MCF 10A (cell line): ENCODE data around the gene HSD17B8. TPM values are rescaled to one million over a fixed set of nuclear protein-coding genes. Genes with fewer than 3 reads are reported as not detected.

Source experiments
- BruUV-seq: library from RNA; stranded (reverse); fragments of 400-500 nt; replicated peaks from 2 replicates; lab custom pipeline; 2021; lab: Mats Ljungman, UMichigan
- CTCF ChIA-PET: fragments of 300-600 bp; sonication (Branson Sonifier 250); formaldehyde crosslinking; extraction: SDS; loops from one replicate; lab custom pipeline; 2021; ENCODE audit warnings: antibody characterized with exemption, inconsistent platforms; lab: Yijun Ruan, JAX
- POLR2A ChIA-PET: fragments of 300-600, 350-650 bp; sonication (Branson Sonifier 250); formaldehyde crosslinking; extraction: SDS; loops from one replicate; lab custom pipeline; 2020; ENCODE audit warnings: antibody characterized with exemption, inconsistent platforms; lab: Yijun Ruan, JAX
- DNase-seq: peaks from one replicate; pipeline ENCODE4 v3.0.0-alpha.2; 2018; ENCODE audit not compliant: unreplicated experiment
- H3K27ac Mint-ChIP-seq: one replicate; pipeline ENCODE4 v1.8.0; 2022; ENCODE audit warnings: mild to moderate bottlenecking, low read depth, mixed read lengths; ENCODE audit not compliant: unreplicated experiment
- H3K27me3 Mint-ChIP-seq: one replicate; pipeline ENCODE4 v1.8.0; 2022; ENCODE audit warnings: mixed read lengths; ENCODE audit not compliant: insufficient read depth, unreplicated experiment
- H3K36me3 Mint-ChIP-seq: one replicate; pipeline ENCODE4 v1.8.0; 2022; ENCODE audit warnings: mild to moderate bottlenecking, moderate library complexity, mixed read lengths; ENCODE audit not compliant: insufficient read depth, unreplicated experiment
- H3K4me1 Mint-ChIP-seq: one replicate; pipeline ENCODE4 v1.8.0; 2022; ENCODE audit warnings: mixed read lengths; ENCODE audit not compliant: insufficient read depth, unreplicated experiment
- H3K4me3 Mint-ChIP-seq: one replicate; pipeline ENCODE4 v1.8.0; 2022; ENCODE audit warnings: mild to moderate bottlenecking, moderate library complexity, mixed read lengths; ENCODE audit not compliant: unreplicated experiment
- H3K9me3 Mint-ChIP-seq: one replicate; pipeline ENCODE4 v1.8.0; 2022; ENCODE audit warnings: mixed read lengths; ENCODE audit not compliant: unreplicated experiment
- intact Hi-C: fragments of 100-400 bp; cut with micrococcal nuclease; formaldehyde crosslinking; loops from 2 replicates; pipeline ENCODE4 v1.14.1; 2022
- total RNA-seq: library from RNA; stranded (reverse); gene quantifications from 2 replicates; pipeline ENCODE4 v1.2.3, GENCODE V29; 2022
- TF ChIP-seq, protein P1 (sequence below): fragments of 200-600 bp; IDR thresholded peaks from one replicate; pipeline ENCODE4 v1.8.0; 2022; ENCODE audit warnings: antibody characterized with exemption, mild to moderate bottlenecking; ENCODE audit not compliant: unreplicated experiment

Gene HSD17B8
- total RNA-seq, 1 experiment from 2014 or later, result 26.4 TPM

GRCh38 chr6:33241968-33242367, 37.5 kb downstream of the HSD17B8 start:
- intact Hi-C loops, result no loop called here
- Mint-ChIP-seq H3K4me1 (no peaks in the 10 kb centered on the region), H3K4me3 (no peak overlapping the region), H3K36me3 (no peaks in the 10 kb centered on the region), H3K27me3 (peaks cover 46% of the 10 kb centered on the region), H3K27ac (no peak overlapping the region), H3K9me3 (no peaks in the 10 kb centered on the region)
- TF ChIP-seq, protein P1, sequence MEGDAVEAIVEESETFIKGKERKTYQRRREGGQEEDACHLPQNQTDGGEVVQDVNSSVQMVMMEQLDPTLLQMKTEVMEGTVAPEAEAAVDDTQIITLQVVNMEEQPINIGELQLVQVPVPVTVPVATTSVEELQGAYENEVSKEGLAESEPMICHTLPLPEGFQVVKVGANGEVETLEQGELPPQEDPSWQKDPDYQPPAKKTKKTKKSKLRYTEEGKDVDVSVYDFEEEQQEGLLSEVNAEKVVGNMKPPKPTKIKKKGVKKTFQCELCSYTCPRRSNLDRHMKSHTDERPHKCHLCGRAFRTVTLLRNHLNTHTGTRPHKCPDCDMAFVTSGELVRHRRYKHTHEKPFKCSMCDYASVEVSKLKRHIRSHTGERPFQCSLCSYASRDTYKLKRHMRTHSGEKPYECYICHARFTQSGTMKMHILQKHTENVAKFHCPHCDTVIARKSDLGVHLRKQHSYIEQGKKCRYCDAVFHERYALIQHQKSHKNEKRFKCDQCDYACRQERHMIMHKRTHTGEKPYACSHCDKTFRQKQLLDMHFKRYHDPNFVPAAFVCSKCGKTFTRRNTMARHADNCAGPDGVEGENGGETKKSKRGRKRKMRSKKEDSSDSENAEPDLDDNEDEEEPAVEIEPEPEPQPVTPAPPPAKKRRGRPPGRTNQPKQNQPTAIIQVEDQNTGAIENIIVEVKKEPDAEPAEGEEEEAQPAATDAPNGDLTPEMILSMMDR, result no peak
- CTCF ChIA-PET, result no interaction called here
- no peak for DNase-seq
- POLR2A ChIA-PET, result no interaction called here
- no TSS peak for BruUV-seq

DNA sequence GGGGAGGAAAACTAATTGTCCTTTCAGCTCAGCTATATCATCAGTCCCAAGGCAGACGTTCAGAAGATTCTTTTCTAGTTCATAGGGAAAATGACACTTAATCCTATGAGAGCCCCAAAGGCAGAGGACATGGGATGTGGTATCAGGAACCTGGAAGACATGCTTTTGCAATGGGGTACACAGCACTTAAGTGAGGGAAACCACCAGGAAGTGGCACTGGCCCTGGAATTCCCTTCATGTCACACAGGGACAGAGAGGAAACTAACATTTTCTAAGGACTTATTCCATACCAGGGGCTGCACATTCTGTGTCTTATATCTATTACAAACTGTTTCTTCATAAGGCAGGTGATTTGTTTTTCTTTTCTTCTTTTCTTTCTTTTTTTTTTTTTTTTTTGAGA, 39.0 kb downstream of the HSD17B8 start:
- Mint-ChIP-seq H3K27me3 (peaks cover 46% of the 10 kb centered on the region), H3K9me3 (no peaks in the 10 kb centered on the region), H3K4me1 (no peaks in the 10 kb centered on the region), H3K36me3 (peaks cover 3% of the 10 kb centered on the region), H3K27ac (no peak overlapping the region), H3K4me3 (no peak overlapping the region)
- CTCF ChIA-PET, result interaction anchor here (1.0 kb wide), 1 partner anchor 94 kb away, joined by 4 read pairs; no protein-coding TSS in a partner anchor
- intact Hi-C loops, result no loop called here
- TF ChIP-seq, protein P1, result no peak
- POLR2A ChIA-PET, result interaction anchor here (0.8 kb wide), 1 partner anchor 11 kb away, joined by 3 read pairs; no protein-coding TSS in a partner anchor
- BruUV-seq, result no TSS peak
- DNase-seq, result no peak

DNA sequence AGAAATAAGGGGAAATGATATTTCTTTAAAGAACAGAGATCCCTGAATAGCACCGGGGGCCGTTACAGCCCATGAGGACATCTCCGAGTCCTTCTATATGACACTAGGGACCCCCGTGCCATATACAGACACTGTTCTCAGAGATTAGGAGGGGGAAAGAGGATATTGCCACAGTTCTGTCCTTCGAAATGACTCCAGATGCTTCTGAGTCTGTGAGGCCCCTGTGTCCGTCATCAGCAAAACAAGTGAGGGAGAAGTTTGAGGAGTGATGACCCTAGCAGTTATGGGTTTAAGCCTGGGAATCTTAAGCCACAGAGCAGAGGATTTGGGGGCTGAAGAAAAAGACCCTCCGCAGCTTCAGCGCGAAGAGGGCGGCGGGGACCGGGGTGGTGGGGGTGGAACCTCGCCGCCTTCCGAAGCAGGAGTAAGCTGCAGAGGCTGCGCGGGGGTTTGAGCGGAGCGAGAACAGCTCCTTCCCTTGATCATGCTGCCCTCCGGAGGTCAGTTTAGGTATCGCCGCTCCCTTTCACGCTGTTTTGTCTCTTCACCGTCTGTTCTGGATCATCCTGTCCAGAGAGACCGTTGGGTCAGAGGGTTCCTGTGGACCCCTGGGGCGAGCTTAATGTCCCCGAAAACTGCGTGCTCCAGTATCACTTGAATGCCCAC, 43.7 kb downstream of the HSD17B8 start:
- peaks cover 10% of the 10 kb centered on the region for H3K27me3 Mint-ChIP-seq
- DNase-seq, result peak; percentile 90
- peak overlapping the region; percentile 70 for H3K27ac Mint-ChIP-seq
- ChIA-PET POLR2A (interaction anchor here (0.5 to 5.5 kb wide), 31 partner anchors 8 to 348 kb away, joined by 3 to 110 read pairs (median 4); partner anchors contain the start of genes B3GALT4, BRD2, HSD17B8 and PFDN6), CTCF (interaction anchor here (0.6 to 2.8 kb wide), 41 partner anchors 10 to 925 kb away, joined by 3 to 31 read pairs (median 5); partner anchors contain the start of genes BRD2, HSD17B8, RPS18 and VPS52)
- H3K9me3 Mint-ChIP-seq, result no peaks in the 10 kb centered on the region
- peaks cover 22% of the 10 kb centered on the region for H3K4me1 Mint-ChIP-seq
- TF ChIP-seq, protein P1, result peak; percentile 97
- H3K4me3 Mint-ChIP-seq, result peak overlapping the region; percentile 82
- BruUV-seq, result no TSS peak
- intact Hi-C loops, result loop anchor here (1.0 to 2.0 kb wide), 5 partner anchors 39 to 234 kb away; partner anchors contain the start of genes RING1, RXRB and SLC39A7
- peaks cover 41% of the 10 kb centered on the region for H3K36me3 Mint-ChIP-seq

GRCh38 chr6:33248643-33248931, 44.1 kb downstream of the HSD17B8 start:
- CTCF ChIA-PET, result interaction anchor here (0.7 to 2.8 kb wide), 38 partner anchors 9 to 925 kb away, joined by 3 to 31 read pairs (median 5); partner anchors contain the start of genes HSD17B8, RPS18 and VPS52

More at GRCh38 chr6:33248643-33248931, 44.1 kb downstream of the HSD17B8 start:
- POLR2A ChIA-PET, result interaction anchor here (0.7 to 5.5 kb wide), 25 partner anchors 8 to 349 kb away, joined by 3 to 110 read pairs (median 6); partner anchors contain the start of genes B3GALT4, BRD2, HSD17B8 and PFDN6
- Mint-ChIP-seq H3K36me3 (peaks cover 41% of the 10 kb centered on the region), H3K27ac (peak overlapping the region; percentile 70), H3K4me3 (peak overlapping the region; percentile 82), H3K27me3 (peaks cover 5% of the 10 kb centered on the region), H3K9me3 (no peaks in the 10 kb centered on the region), H3K4me1 (peaks cover 22% of the 10 kb centered on the region)
- intact Hi-C loops, result loop anchor here (1.0 to 2.0 kb wide), 5 partner anchors 40 to 234 kb away; partner anchors contain the start of genes RING1, RXRB and SLC39A7
- TF ChIP-seq, protein P1, result no peak
- DNase-seq, result no peak
- TSS peak; percentile 29 for BruUV-seq
